GM06990 (cell line): ENCODE data around the gene LRIG2.

Experiments
- DNase-seq: peaks from one replicate; pipeline ENCODE4 v3.0.0-alpha.2; 2011; ENCODE audit not compliant: insufficient read length; ENCODE audit errors: extremely low read depth
- H3K27me3 ChIP-seq: replicated peaks from 2 replicates; pipeline ENCODE4 v1.6.0; 2011; ENCODE audit warnings: low read length; ENCODE audit not compliant: control insufficient read depth, insufficient read depth
- H3K36me3 ChIP-seq: 2 replicates; pipeline ENCODE4 v1.5.1; 2011; ENCODE audit warnings: low read length; ENCODE audit not compliant: control insufficient read depth, insufficient read depth
- H3K4me3 ChIP-seq: replicated peaks from 2 replicates; pipeline ENCODE4 v1.5.1; 2011; ENCODE audit warnings: low read depth, mild to moderate bottlenecking, control low read depth, low read length
- CTCF ChIP-seq: IDR thresholded peaks from 2 replicates; pipeline ENCODE4 v1.5.1; 2011; ENCODE audit warnings: low read length, control low read depth, mild to moderate bottlenecking, inconsistent platforms; ENCODE audit not compliant: insufficient read depth, poor library complexity, severe bottlenecking

Gene LRIG2

GRCh38 chr1:113103048-113103447 is 30.1 kb downstream of the LRIG2 start:
- no peak for TF ChIP-seq CTCF
- no peak overlapping the region for H3K4me3 ChIP-seq
- no peak for DNase-seq
- peaks cover 7% of the 10 kb centered on the region for H3K36me3 ChIP-seq
- H3K27me3 ChIP-seq, result no peaks in the 10 kb centered on the region

- Histone ChIP-seq H3K27me3 (no peaks in the 10 kb centered on the region), H3K36me3 (peaks cover 6% of the 10 kb centered on the region), H3K4me3 (no peak overlapping the region)
- DNase-seq, result no peak
- no peak for TF ChIP-seq CTCF
These were observed 31.0 kb downstream of the LRIG2 start for GRCh38 chr1:113103977-113104376.

- DNase-seq, result no peak
- TF ChIP-seq CTCF, result no peak
- H3K36me3 ChIP-seq, result peaks cover 4% of the 10 kb centered on the region
- H3K27me3 ChIP-seq, result no peaks in the 10 kb centered on the region
- no peak overlapping the region for H3K4me3 ChIP-seq
These were observed 33.9 kb downstream of the LRIG2 start for GRCh38 chr1:113106910-113107309.

GRCh38 chr1:113109908-113110554 is 37.0 kb downstream of the LRIG2 start:
- TF ChIP-seq CTCF, result no peak
- Histone ChIP-seq H3K4me3 (no peak overlapping the region), H3K36me3 (peaks cover 7% of the 10 kb centered on the region), H3K27me3 (no peaks in the 10 kb centered on the region)
- no peak for DNase-seq

- no peak for TF ChIP-seq CTCF
These were observed 45.3 kb downstream of the LRIG2 start for GRCh38 chr1:113118266-113118665.

GRCh38 chr1:113123737-113124136 is 50.7 kb downstream of the LRIG2 start:
- Histone ChIP-seq H3K27me3 (no peaks in the 10 kb centered on the region), H3K36me3 (peaks cover 14% of the 10 kb centered on the region), H3K4me3 (no peak overlapping the region)
- DNase-seq, result no peak
- TF ChIP-seq CTCF, result no peak

More at GRCh38 chr1:113118266-113118665, 45.3 kb downstream of the LRIG2 start:
- H3K27me3 ChIP-seq, result no peaks in the 10 kb centered on the region
- DNase-seq, result no peak
- H3K4me3 ChIP-seq, result no peak overlapping the region
- H3K36me3 ChIP-seq, result peaks cover 18% of the 10 kb centered on the region
